IPS-20b (cell line): ENCODE results near the gene NDUFB10.

ENCODE experiments used
- H3K27ac ChIP-seq: one replicate; pipeline ENCODE4 v1.5.1; 2013; ENCODE audit warnings: low read length
- H3K27me3 ChIP-seq: 2 replicates; pipeline ENCODE4 v1.6.1; 2013; ENCODE audit warnings: mild to moderate bottlenecking, low read length, inconsistent platforms; ENCODE audit not compliant: insufficient read depth
- H3K36me3 ChIP-seq: 2 replicates; pipeline ENCODE4 v1.6.1; 2013; ENCODE audit warnings: low read depth, mild to moderate bottlenecking, inconsistent platforms, low read length, moderate library complexity; ENCODE audit not compliant: insufficient read depth
- H3K4me1 ChIP-seq: 2 replicates; pipeline ENCODE4 v1.6.1; 2013; ENCODE audit warnings: mild to moderate bottlenecking, control low read depth, inconsistent platforms, low read length, moderate library complexity; ENCODE audit not compliant: insufficient read depth
- H3K4me3 ChIP-seq: 2 replicates; pipeline ENCODE4 v1.5.1; 2013; ENCODE audit warnings: mild to moderate bottlenecking, low read length, inconsistent platforms
- H3K9ac ChIP-seq: 2 replicates; pipeline ENCODE4 v1.6.1; 2013; ENCODE audit warnings: low read depth, mild to moderate bottlenecking, inconsistent platforms, low read length, moderate library complexity
- H3K9me3 ChIP-seq: 2 replicates; pipeline ENCODE4 v1.6.1; 2013; ENCODE audit warnings: mild to moderate bottlenecking, low read depth, low read length, inconsistent platforms; ENCODE audit not compliant: insufficient read depth

The NDUFB10 gene

GRCh38 chr16:1966460-1966859 lies 7.1 kb downstream of the NDUFB10 start, which contains the start of gene RNF151:
TSS of gene RNF151 (plus strand) at chr16:1966856. CDS start at chr16:1966882, 26 bp downstream.
- Histone ChIP-seq H3K4me3 (peak within 1 kb of the TSS; percentile 92), H3K9me3 (no peaks in the 10 kb centered on the region), H3K36me3 (peaks cover 28% of the 10 kb centered on the region), H3K27me3 (no peaks in the 10 kb centered on the region), H3K9ac (peak within 1 kb of the TSS; percentile 99; the same call in 1 of the 2 replicates), H3K27ac (no peak within 1 kb of the TSS), H3K4me1 (peaks cover 5% of the 10 kb centered on the region; the same call in 1 of the 2 replicates)

DNA sequence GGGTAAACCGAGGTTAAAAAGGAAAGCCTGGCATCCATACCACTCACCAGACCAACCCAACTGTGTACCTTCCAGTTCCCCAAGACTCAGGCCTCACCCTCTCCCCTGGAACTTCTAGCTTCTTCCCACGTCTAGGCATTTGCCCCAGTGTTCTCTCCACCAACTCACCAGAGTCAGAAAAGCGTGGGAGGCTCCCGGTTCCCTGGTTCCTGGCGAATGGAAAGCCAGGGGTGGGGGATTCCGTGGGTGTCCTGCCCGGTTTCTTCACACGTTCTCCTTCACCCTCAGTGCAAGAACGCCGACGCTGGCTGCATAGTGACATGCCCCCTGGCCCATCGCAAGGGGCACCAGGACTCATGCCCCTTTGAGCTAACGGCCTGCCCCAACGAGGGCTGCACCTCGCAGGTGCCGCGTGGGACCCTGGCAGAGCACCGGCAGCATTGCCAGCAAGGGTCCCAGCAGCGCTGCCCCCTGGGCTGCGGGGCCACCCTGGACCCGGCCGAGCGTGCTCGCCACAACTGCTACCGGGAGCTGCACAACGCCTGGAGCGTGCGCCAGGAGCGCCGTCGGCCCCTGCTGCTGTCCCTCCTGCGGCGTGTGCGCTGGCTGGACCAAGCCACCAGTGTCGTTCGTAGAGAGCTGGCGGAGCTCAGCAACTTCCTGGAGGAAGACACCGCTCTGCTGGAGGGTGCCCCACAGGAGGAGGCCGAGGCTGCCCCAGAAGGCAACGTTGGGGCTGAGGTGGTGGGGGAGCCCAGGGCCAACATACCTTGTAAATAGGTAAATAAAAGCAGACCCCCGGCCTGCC lies 9.0 kb downstream of the NDUFB10 start:
- Histone ChIP-seq H3K9me3 (no peaks in the 10 kb centered on the region), H3K4me3 (no peak overlapping the region), H3K27ac (no peak overlapping the region), H3K27me3 (no peaks in the 10 kb centered on the region), H3K36me3 (peaks cover 9% of the 10 kb centered on the region), H3K9ac (no peak overlapping the region), H3K4me1 (no peaks in the 10 kb centered on the region; the same call in 1 of the 2 replicates)

DNA sequence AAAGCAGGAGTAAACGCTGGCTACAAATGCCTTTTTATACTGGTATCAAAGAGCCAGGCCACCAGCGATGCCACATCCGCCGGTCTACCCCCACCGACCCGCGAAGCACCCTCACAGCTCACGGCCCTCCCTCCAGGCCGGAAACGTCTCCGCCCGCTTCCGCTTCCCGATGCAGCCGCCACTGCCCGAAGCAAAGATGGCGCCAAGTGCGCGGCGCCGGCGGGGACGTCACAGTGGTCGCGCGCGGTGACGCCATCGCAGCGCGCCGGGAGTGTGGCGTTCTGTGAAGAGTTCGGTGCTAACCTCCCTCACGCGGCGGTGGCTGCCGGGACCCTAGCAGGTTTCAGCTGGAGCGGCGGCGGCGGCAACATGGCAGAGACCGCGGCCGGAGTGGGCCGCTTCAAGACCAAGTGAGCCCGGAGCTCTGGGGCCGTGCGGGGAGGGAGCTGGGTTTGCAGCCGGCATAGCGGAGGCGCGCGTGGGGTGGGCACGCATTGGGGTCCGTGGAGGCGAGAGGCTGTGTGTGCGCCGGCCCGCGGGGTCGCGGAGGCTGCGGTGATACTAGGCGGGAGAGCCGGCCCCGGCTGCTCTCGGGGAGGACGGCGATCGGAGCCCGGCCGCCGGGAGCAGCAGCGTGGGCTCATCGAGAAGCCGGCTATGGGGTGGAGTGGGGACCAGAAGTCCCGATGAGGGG lies 12.6 kb downstream of the NDUFB10 start, which contains the start of gene TBL3:
Gene TBL3, plus strand, starts transcription at position 258 of the 694 bp plus-strand sequence. Its CDS starts 112 bp downstream, at position 370.
- Histone ChIP-seq H3K36me3 (peaks cover 27% of the 10 kb centered on the region), H3K27me3 (no peaks in the 10 kb centered on the region), H3K4me3 (peak within 1 kb of the TSS; percentile 91), H3K27ac (peak within 1 kb of the TSS; percentile 40), H3K4me1 (no peaks in the 10 kb centered on the region; the same call in 1 of the 2 replicates), H3K9me3 (no peaks in the 10 kb centered on the region), H3K9ac (peak within 1 kb of the TSS; percentile 95)

- peak overlapping the region; percentile 91 for H3K4me3 ChIP-seq
- H3K4me1 ChIP-seq: no peaks in the 10 kb centered on the region; the same call in 1 of the 2 replicates
- H3K27me3 ChIP-seq: no peaks in the 10 kb centered on the region
- H3K36me3 ChIP-seq: peaks cover 33% of the 10 kb centered on the region
- H3K9ac ChIP-seq: peak overlapping the region; percentile 95
- no peaks in the 10 kb centered on the region for H3K9me3 ChIP-seq
- H3K27ac ChIP-seq: no peak overlapping the region
These were observed 13.1 kb downstream of the NDUFB10 start for GRCh38 chr16:1972490-1972877.

DNA sequence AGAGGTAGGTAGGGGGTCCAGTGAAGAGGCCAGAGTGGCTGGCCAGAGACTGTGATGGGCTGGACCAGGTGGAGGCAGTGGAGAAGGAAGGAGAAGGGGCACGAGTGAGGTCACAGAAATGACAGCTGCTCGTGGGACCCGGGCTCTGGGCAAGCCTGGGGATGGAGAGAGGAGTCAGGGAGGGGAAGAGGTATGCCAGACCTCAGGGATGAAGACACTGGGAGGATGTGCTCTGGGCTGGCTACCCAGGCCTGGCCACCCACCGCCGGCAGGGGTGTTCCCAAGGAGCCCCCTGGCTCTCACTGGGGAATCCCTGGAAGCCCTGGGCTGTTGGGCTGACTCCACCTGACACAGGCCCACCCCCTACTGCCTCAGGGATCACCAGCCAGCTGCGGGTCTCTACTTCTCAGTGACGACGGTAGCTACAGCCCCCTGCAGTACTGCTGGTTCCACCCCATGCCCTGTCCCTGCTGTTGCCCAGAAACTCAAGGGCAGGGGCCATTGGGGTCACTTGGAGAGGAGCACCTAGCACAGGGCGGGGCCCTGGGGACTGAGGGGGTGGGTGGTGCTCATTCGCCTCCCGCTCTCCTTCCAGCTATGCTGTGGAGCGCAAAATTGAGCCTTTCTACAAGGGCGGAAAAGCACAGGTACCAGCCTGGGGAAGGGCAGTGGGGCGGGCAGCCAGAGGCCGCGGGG lies 14.3 kb downstream of the NDUFB10 start:
- H3K27ac ChIP-seq: no peak overlapping the region
- H3K4me1 ChIP-seq: no peaks in the 10 kb centered on the region; the same call in 1 of the 2 replicates
- peaks cover 1% of the 10 kb centered on the region; the same call in 1 of the 2 replicates for H3K27me3 ChIP-seq
- H3K4me3 ChIP-seq: no peak overlapping the region
- no peaks in the 10 kb centered on the region for H3K9me3 ChIP-seq
- H3K9ac ChIP-seq: no peak overlapping the region
- H3K36me3 ChIP-seq: peaks cover 36% of the 10 kb centered on the region

- peaks cover 36% of the 10 kb centered on the region for H3K36me3 ChIP-seq
- no peaks in the 10 kb centered on the region; the same call in 1 of the 2 replicates for H3K4me1 ChIP-seq
- H3K4me3 ChIP-seq: no peak overlapping the region
- no peak overlapping the region for H3K9ac ChIP-seq
- no peak overlapping the region for H3K27ac ChIP-seq
- H3K9me3 ChIP-seq: no peaks in the 10 kb centered on the region
- peaks cover 9% of the 10 kb centered on the region for H3K27me3 ChIP-seq
These were observed 15.1 kb downstream of the NDUFB10 start for GRCh38 chr16:1974157-1975070.

DNA sequence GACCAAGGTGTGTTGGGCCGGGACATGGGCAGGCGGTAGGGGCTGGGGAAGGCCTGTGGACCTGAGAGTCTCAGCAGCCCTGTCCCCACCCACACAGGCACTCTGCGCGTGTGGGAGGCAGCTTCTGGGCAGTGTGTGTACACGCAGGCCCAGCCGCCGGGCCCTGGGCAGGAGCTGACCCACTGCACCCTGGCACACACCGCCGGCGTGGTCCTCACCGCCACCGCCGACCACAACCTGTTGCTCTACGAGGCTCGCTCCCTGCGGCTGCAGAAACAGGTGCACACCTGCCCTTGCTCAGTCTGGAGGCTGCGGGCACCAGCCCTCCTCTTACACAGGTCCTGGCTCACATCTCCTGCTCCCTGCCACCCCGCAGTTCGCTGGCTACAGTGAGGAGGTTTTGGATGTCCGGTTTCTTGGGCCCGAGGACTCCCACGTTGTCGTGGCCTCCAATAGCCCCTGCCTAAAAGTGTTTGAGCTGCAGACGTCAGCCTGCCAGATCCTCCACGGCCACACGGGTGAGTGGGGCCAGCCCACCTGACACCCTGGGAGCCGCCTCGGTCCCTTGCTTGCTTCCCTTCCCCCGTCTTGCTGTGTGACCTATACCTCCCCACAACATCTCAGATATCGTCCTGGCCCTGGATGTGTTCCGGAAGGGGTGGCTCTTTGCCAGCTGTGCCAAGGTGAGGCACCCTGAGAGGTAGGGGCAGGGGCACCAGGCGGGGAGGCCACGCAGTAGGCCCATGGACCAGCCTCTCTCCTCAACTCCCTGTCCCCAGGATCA lies 16.3 kb downstream of the NDUFB10 start:
- Histone ChIP-seq H3K4me3 (no peak overlapping the region), H3K9ac (no peak overlapping the region), H3K4me1 (no peaks in the 10 kb centered on the region; the same call in 1 of the 2 replicates), H3K9me3 (no peaks in the 10 kb centered on the region), H3K36me3 (peaks cover 36% of the 10 kb centered on the region), H3K27ac (no peak overlapping the region), H3K27me3 (peaks cover 22% of the 10 kb centered on the region)

- Histone ChIP-seq H3K9ac (no peak overlapping the region), H3K9me3 (no peaks in the 10 kb centered on the region), H3K4me1 (peaks cover under 1% of the 10 kb centered on the region; the same call in 1 of the 2 replicates), H3K27ac (no peak overlapping the region), H3K36me3 (peaks cover 36% of the 10 kb centered on the region), H3K27me3 (peaks cover 27% of the 10 kb centered on the region), H3K4me3 (no peak overlapping the region)
These were observed 16.8 kb downstream of the NDUFB10 start for GRCh38 chr16:1976216-1976520.

DNA sequence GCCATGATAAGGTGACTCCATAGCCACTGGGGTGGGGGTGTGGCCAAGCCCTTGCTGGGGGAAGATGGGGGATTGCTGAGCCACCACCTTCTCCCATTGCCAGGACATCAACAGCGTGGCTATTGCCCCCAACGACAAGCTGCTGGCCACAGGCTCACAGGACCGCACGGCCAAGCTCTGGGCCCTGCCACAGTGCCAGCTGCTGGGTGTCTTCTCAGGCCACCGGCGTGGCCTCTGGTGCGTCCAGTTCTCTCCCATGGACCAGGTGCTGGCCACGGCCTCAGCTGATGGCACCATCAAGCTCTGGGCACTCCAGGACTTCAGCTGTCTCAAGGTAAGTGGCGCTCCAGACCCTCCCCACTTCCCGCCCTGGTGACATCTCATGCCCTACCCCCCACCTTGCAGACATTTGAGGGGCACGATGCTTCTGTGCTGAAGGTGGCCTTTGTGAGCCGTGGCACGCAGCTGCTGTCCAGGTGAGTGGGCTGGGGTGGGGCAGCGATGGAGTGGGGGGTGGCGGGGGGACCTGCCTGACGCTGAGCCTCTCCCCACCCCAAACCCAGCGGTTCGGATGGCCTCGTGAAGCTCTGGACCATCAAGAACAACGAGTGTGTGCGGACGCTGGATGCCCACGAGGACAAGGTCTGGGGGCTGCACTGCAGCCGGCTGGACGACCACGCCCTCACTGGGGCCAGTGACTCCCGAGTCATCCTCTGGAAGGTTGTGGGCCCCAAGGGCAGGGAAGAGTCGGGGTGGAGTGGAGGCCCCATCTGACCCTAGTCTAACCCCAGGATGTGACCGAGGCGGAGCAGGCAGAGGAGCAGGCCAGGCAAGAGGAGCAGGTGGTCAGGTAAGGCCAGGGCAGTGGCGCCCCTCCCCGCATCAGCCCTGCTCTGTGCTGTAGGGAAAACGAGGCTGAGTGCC lies 17.9 kb downstream of the NDUFB10 start:
- Histone ChIP-seq H3K9ac (no peak overlapping the region), H3K4me1 (peaks cover 5% of the 10 kb centered on the region; the same call in 1 of the 2 replicates), H3K9me3 (no peaks in the 10 kb centered on the region), H3K27me3 (peaks cover 37% of the 10 kb centered on the region), H3K27ac (no peak overlapping the region), H3K4me3 (no peak overlapping the region), H3K36me3 (peaks cover 36% of the 10 kb centered on the region)
